Chondrocyte (in vitro differentiated cells): ENCODE data around the gene TBC1D30. TPM values are rescaled to one million over a fixed set of nuclear protein-coding genes. Genes with fewer than 3 reads are reported as not detected.
A peak's percentile ranks its signal among the peaks of the same experiment; 100 is the strongest.
"Not testable (repeated sequence)": the region's sequence is repeated elsewhere in the genome, so short reads cannot be mapped to it uniquely, and the experiment has no call there.

Source experiments
- DNase-seq: peaks from one replicate; pipeline ENCODE4 v3.0.0; 2021; ENCODE audit warnings: mixed read lengths, low spot score
- H3K27ac Mint-ChIP-seq: one replicate; pipeline ENCODE4 v1.8.0; 2021; ENCODE audit warnings: mild to moderate bottlenecking, moderate library complexity, mixed read lengths; ENCODE audit not compliant: unreplicated experiment
- H3K27me3 Mint-ChIP-seq: 2 replicates; pipeline ENCODE4 v1.8.0; 2021; ENCODE audit warnings: low read depth, mixed read lengths
- H3K36me3 Mint-ChIP-seq: 2 replicates; pipeline ENCODE4 v1.8.0; 2021; ENCODE audit warnings: low read depth, mixed read lengths
- H3K4me1 Mint-ChIP-seq: 2 replicates; pipeline ENCODE4 v1.8.0; 2021; ENCODE audit warnings: low read depth, mild to moderate bottlenecking, mixed read lengths
- H3K4me3 Mint-ChIP-seq: one replicate; pipeline ENCODE4 v1.8.0; 2021; ENCODE audit warnings: mild to moderate bottlenecking, moderate library complexity, mixed read lengths; ENCODE audit not compliant: unreplicated experiment
- H3K9me3 Mint-ChIP-seq: 2 replicates; pipeline ENCODE4 v1.8.0; 2021; ENCODE audit warnings: low read depth, mixed read lengths
- CTCF ChIP-seq: fragments of 200-600 bp; sonication (generic); IDR thresholded peaks from 2 replicates; pipeline ENCODE4 v1.5.0; 2021; ENCODE audit warnings: antibody characterized with exemption, mild to moderate bottlenecking, moderate library complexity
- long read RNA-seq: library from polyadenylated mRNA; stranded (forward); transcript quantifications from one replicate; pipeline ENCODE4 v2.0.0, GENCODE V29; 2021
- total RNA-seq: library from RNA; stranded (reverse); gene quantifications from 3 replicates; pipeline ENCODE4 v1.2.1, GENCODE V29; 2021

The TBC1D30 gene
- 1.7 to 2.0 TPM (median 1.7 TPM) in 3 replicates for total RNA-seq
- long read RNA-seq, partial matches to known transcripts = 0 of 3 reads
- long read RNA-seq, other reads (novel, unspliced or antisense) = 3 of 3 reads

- Mint-ChIP-seq H3K9me3 (peaks cover 3% of the 10 kb centered on the region), H3K27me3 (peaks cover 45% of the 10 kb centered on the region), H3K36me3 (peaks cover 2% of the 10 kb centered on the region), H3K4me3 (peak within 1 kb of the TSS; percentile 77), H3K4me1 (peaks cover 22% of the 10 kb centered on the region), H3K27ac (no peak within 1 kb of the TSS)
- no peak for TF ChIP-seq CTCF
- DNase-seq = no peak
Measured at GRCh38 chr12:64824500-64825142, at the start of gene TBC1D30. TBC1D30 (plus strand) TSS chr12:64824647; CDS start chr12:64824880, 233 bp downstream.

- not testable (repeated sequence) for DNase-seq, H3K4me3 Mint-ChIP-seq, H3K4me1 Mint-ChIP-seq, H3K27ac Mint-ChIP-seq
- Mint-ChIP-seq H3K27me3 (peaks cover 26% of the 10 kb centered on the region), H3K9me3 (peaks cover 41% of the 10 kb centered on the region), H3K36me3 (peaks cover 21% of the 10 kb centered on the region)
Measured at GRCh38 chr12:64775147-64775736, 49.2 kb upstream of the TBC1D30 start.

- TF ChIP-seq CTCF = no peak
- DNase-seq = no peak
- peaks cover 54% of the 10 kb centered on the region for H3K27me3 Mint-ChIP-seq
- H3K36me3 Mint-ChIP-seq = peaks cover 13% of the 10 kb centered on the region
- H3K27ac Mint-ChIP-seq = no peak overlapping the region
- peak overlapping the region; percentile 55 for H3K4me3 Mint-ChIP-seq
- peaks cover 31% of the 10 kb centered on the region for H3K9me3 Mint-ChIP-seq
- peaks cover 14% of the 10 kb centered on the region for H3K4me1 Mint-ChIP-seq
Measured at GRCh38 chr12:64779354-64779974, 45.0 kb upstream of the TBC1D30 start.

GRCh38 chr12:64780132-64780530 lies 44.3 kb upstream of the TBC1D30 start:
- no peak for TF ChIP-seq CTCF
- DNase-seq = no peak
- H3K4me1 Mint-ChIP-seq = peaks cover 14% of the 10 kb centered on the region
- peaks cover 12% of the 10 kb centered on the region for H3K36me3 Mint-ChIP-seq
- H3K4me3 Mint-ChIP-seq = peak overlapping the region; percentile 55
- peaks cover 56% of the 10 kb centered on the region for H3K27me3 Mint-ChIP-seq
- peaks cover 29% of the 10 kb centered on the region for H3K9me3 Mint-ChIP-seq
- H3K27ac Mint-ChIP-seq = no peak overlapping the region

GRCh38 chr12:64780531-64781279 lies 43.7 kb upstream of the TBC1D30 start:
- Mint-ChIP-seq H3K27ac (no peak overlapping the region), H3K36me3 (peaks cover 9% of the 10 kb centered on the region), H3K27me3 (peaks cover 57% of the 10 kb centered on the region), H3K4me1 (peaks cover 14% of the 10 kb centered on the region), H3K4me3 (peak overlapping the region; percentile 55), H3K9me3 (peaks cover 23% of the 10 kb centered on the region)
- TF ChIP-seq CTCF = no peak
- DNase-seq = no peak
